ENCODE data around the gene NDUFA13.

DNA sequence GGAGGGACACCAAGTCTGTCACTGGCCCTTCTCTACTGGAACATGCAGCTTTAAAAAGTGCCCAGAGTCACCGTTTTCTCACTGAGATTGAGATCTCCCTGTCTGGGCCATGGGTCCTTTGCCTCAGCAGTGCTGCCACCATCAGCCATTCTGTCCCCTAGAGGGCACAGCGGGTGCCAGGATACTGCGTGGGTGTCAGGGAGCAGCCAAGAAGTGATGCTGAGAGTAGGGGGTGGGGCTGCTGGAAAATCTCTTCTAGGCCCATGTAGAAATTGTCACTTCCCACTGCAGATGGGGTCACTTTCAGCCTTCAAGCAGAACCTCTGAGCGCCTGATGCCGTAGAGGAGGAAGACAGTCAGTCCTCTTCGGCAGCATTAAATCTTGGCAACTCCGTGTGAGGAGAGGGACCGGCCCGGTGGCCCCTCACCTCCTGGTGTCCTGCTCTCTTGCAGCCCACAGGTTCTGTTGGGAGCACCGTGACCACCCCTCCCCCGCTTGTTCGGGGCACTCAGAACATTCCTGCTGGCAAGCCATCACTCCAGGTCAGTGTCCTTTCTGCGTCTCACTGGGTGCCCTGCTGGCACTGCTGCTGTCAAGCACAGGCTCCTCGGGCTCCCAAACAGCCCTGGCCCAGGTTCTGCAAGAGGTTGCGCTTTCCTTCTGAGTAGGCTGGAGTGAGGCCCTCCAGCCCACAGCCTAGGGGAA lies 22.0 kb upstream of the NDUFA13 start:
- TF ChIP-seq GATA3 (IDR thresholded peaks at IDR 0.05; ENCODE audit: low read depth, low read length) (no peak), GATA2 (IDR thresholded peaks at IDR 0.05; ENCODE audit: low read depth, low read length) (no peak)
